NK-92 (cell line): ENCODE data around the gene ECE1.
"Not testable (repeated sequence)": the region's sequence is repeated elsewhere in the genome, so short reads cannot be mapped to it uniquely, and the experiment has no call there.

ENCODE experiments used
- DNase-seq: peaks from one replicate; lab custom pipeline; 2025; ENCODE audit not compliant: unreplicated experiment; lab: John Stamatoyannopoulos, UW

ECE1 gene

GRCh38 chr1:21188235-21188634 is 102.0 kb downstream of the ECE1 start:
- DNase-seq, result no peak

GRCh38 chr1:21185221-21185731 is 105.0 kb downstream of the ECE1 start:
- no peak for DNase-seq

GRCh38 chr1:21184276-21184675 is 106.0 kb downstream of the ECE1 start:
- no peak for DNase-seq

- DNase-seq, result no peak
Observed at GRCh38 chr1:21182181-21182731, 108.0 kb downstream of the ECE1 start.

GRCh38 chr1:21178271-21178670 is 112.0 kb downstream of the ECE1 start:
- not testable (repeated sequence) for DNase-seq

GRCh38 chr1:21176586-21177555 is 113.4 kb downstream of the ECE1 start, which contains the start of gene EIF4G3:
EIF4G3 (minus strand) TSS chr1:21176897; CDS start chr1:21002742, 174,155 bp downstream.
- DNase-seq, result peak; percentile 87

- DNase-seq, result no peak
Observed at GRCh38 chr1:21175670-21176581, 114.3 kb downstream of the ECE1 start.

GRCh38 chr1:21175324-21175669 is 115.0 kb downstream of the ECE1 start:
- no peak for DNase-seq

GRCh38 chr1:21174654-21175323 is 115.5 kb downstream of the ECE1 start:
- DNase-seq, result no peak

- DNase-seq, result no peak
Observed at GRCh38 chr1:21174230-21174629, 116.0 kb downstream of the ECE1 start.

- DNase-seq, result not testable (repeated sequence)
Observed at GRCh38 chr1:21173096-21173495, 117.2 kb downstream of the ECE1 start.

GRCh38 chr1:21170837-21171236 is 119.4 kb downstream of the ECE1 start:
- DNase-seq, result not testable (repeated sequence)

- no peak for DNase-seq
Observed at GRCh38 chr1:21168444-21168843, 121.8 kb downstream of the ECE1 start.
